IMR-90 (cell line): Measurements from ENCODE around the gene LAMA5. TPM values are rescaled to one million over a fixed set of nuclear protein-coding genes. Genes with fewer than 3 reads are reported as not detected.

ENCODE experiments used
- ATAC-seq: fragments of 200-7000 bp; cut with Tn5 transposase; 2 replicates; pipeline ENCODE4 v1.9.1; 2020; ENCODE audit warnings: low read depth, mild to moderate bottlenecking, moderate library complexity
- BruUV-seq: library from RNA; stranded (reverse); fragments of 400-500 nt; replicated peaks from 2 replicates; lab custom pipeline; 2021; lab: Mats Ljungman, UMichigan
- CTCF ChIA-PET: fragments of 300-600 bp; formaldehyde crosslinking; extraction: SDS; loops from one replicate; lab custom pipeline; 2021; ENCODE audit warnings: antibody characterized with exemption; lab: Yijun Ruan, JAX
- POLR2A ChIA-PET: fragments of 300-600 bp; sonication (Branson Sonifier 250); formaldehyde crosslinking; loops from one replicate; lab custom pipeline; 2022; ENCODE audit warnings: antibody characterized with exemption; ENCODE audit not compliant: unreplicated experiment; lab: Charles Lee
- DNase-seq: peaks from one replicate; pipeline ENCODE4 v3.0.0; 2013
- H2AFZ ChIP-seq: replicated peaks from 2 replicates; pipeline ENCODE3; 2013; ENCODE audit warnings: low read length, mild to moderate bottlenecking; ENCODE audit not compliant: poor library complexity
- H2AK5ac ChIP-seq: 2 replicates; pipeline ENCODE4 v1.6.1; 2013; ENCODE audit warnings: low read depth, low read length, inconsistent platforms
- H2AK9ac ChIP-seq: replicated peaks from 2 replicates; pipeline ENCODE3; 2013; ENCODE audit warnings: mild to moderate bottlenecking, low read depth, low read length, moderate library complexity; ENCODE audit not compliant: poor library complexity
- H2BK120ac ChIP-seq: 2 replicates; pipeline ENCODE4 v1.6.1; 2013; ENCODE audit warnings: low read depth, low read length, inconsistent platforms
- H2BK15ac ChIP-seq: 3 replicates; pipeline ENCODE4 v1.6.1; 2013; ENCODE audit warnings: low read depth, low read length, inconsistent platforms
- H2BK20ac ChIP-seq: 2 replicates; pipeline ENCODE4 v1.6.1; 2013; ENCODE audit warnings: low read depth, mild to moderate bottlenecking, inconsistent platforms, low read length, moderate library complexity
- H2BK5ac ChIP-seq: 2 replicates; pipeline ENCODE4 v1.6.1; 2013; ENCODE audit warnings: mild to moderate bottlenecking, low read depth, low read length, inconsistent platforms; ENCODE audit not compliant: poor library complexity, severe bottlenecking
- H3K14ac ChIP-seq: replicated peaks from 2 replicates; pipeline ENCODE4 v1.6.1; 2013; ENCODE audit warnings: low read depth, low read length, inconsistent platforms
- H3K18ac ChIP-seq: 2 replicates; pipeline ENCODE4 v1.6.1; 2013; ENCODE audit warnings: low read depth, low read length, control low read depth
- H3K23ac ChIP-seq: 2 replicates; pipeline ENCODE4 v1.6.1; 2013; ENCODE audit warnings: low read depth, low read length, inconsistent platforms
- H3K27ac ChIP-seq: 2 replicates; pipeline ENCODE4 v1.5.1; 2013; ENCODE audit warnings: mild to moderate bottlenecking, control low read depth, low read length; ENCODE audit not compliant: insufficient read depth
- H3K27me3 ChIP-seq: 2 replicates; pipeline ENCODE4 v1.6.1; 2013; ENCODE audit warnings: low read length; ENCODE audit not compliant: control insufficient read depth, insufficient read depth
- H3K36me3 ChIP-seq: 2 replicates; pipeline ENCODE4 v1.6.1; 2013; ENCODE audit warnings: low read length, mixed read lengths; ENCODE audit not compliant: control insufficient read depth, insufficient read depth
- H3K4ac ChIP-seq: 2 replicates; pipeline ENCODE4 v1.6.1; 2013; ENCODE audit warnings: low read depth, low read length, inconsistent platforms
- H3K4me1 ChIP-seq: 2 replicates; pipeline ENCODE4 v1.6.1; 2013; ENCODE audit warnings: low read length, mixed read lengths; ENCODE audit not compliant: control insufficient read depth, insufficient read depth
- H3K4me2 ChIP-seq: 2 replicates; pipeline ENCODE4 v1.6.1; 2013; ENCODE audit warnings: low read depth, mild to moderate bottlenecking, control low read depth, low read length, moderate library complexity
- H3K4me3 ChIP-seq: 2 replicates; pipeline ENCODE4 v1.5.1; 2013; ENCODE audit warnings: low read depth, mild to moderate bottlenecking, control low read depth, low read length, moderate library complexity; ENCODE audit not compliant: insufficient read depth
- H3K56ac ChIP-seq: 2 replicates; pipeline ENCODE4 v1.6.1; 2013; ENCODE audit warnings: low read length, inconsistent platforms; ENCODE audit not compliant: insufficient read depth; ENCODE audit errors: extremely low read depth
- H3K79me1 ChIP-seq, 2 experiments: 2 replicates each; pipeline ENCODE4 v1.6.1; 2013; ENCODE audit warnings: low read length in 2 of 2, inconsistent platforms in 1 of 2, low read depth in 1 of 2
- H3K9ac ChIP-seq: 2 replicates; pipeline ENCODE4 v1.6.1; 2013; ENCODE audit warnings: low read depth, low read length, control low read depth
- H3K9me1 ChIP-seq: 2 replicates; pipeline ENCODE4 v1.6.1; 2013; ENCODE audit warnings: low read length, inconsistent platforms; ENCODE audit not compliant: insufficient read depth
- H3K9me3 ChIP-seq: 2 replicates; pipeline ENCODE4 v1.6.1; 2013; ENCODE audit warnings: low read length; ENCODE audit not compliant: control insufficient read depth, insufficient read depth
- H4K20me1 ChIP-seq: 2 replicates; pipeline ENCODE4 v1.6.1; 2013; ENCODE audit warnings: low read length, inconsistent platforms; ENCODE audit not compliant: insufficient read depth
- H4K5ac ChIP-seq: 2 replicates; pipeline ENCODE4 v1.6.1; 2013; ENCODE audit warnings: mild to moderate bottlenecking, low read depth, low read length, control low read depth
- H4K8ac ChIP-seq, 2 experiments: 2 replicates each; pipeline ENCODE4 v1.6.1; 2013; ENCODE audit warnings: low read depth in 2 of 2, low read length in 2 of 2, control low read depth in 1 of 2, inconsistent platforms in 1 of 2
- H4K91ac ChIP-seq: 2 replicates; pipeline ENCODE4 v1.6.1; 2013; ENCODE audit warnings: low read depth, low read length, inconsistent platforms; ENCODE audit not compliant: insufficient read depth
- BHLHE40 ChIP-seq: fragments of 150-350 bp; IDR thresholded peaks from 2 replicates; pipeline ENCODE4 v1.6.1; 2016; ENCODE audit warnings: mild to moderate bottlenecking, low read depth, low read length
- CEBPB ChIP-seq: IDR thresholded peaks from 2 replicates; pipeline ENCODE4 v1.6.1; 2012; ENCODE audit warnings: low read depth, low read length, improper control_type of control experiment
- CHD1 ChIP-seq: IDR thresholded peaks from 2 replicates; pipeline ENCODE4 v1.6.1; 2012; ENCODE audit warnings: low read depth, low read length, improper control_type of control experiment
- FOS ChIP-seq: fragments of 150-350 bp; IDR thresholded peaks from 2 replicates; pipeline ENCODE4 v1.6.1; 2016; ENCODE audit warnings: low read depth, low read length
- MAFK ChIP-seq: IDR thresholded peaks from 2 replicates; pipeline ENCODE4 v1.6.1; 2012; ENCODE audit warnings: low read depth, low read length, improper control_type of control experiment
- MAZ ChIP-seq: IDR thresholded peaks from 2 replicates; pipeline ENCODE4 v1.6.1; 2012; ENCODE audit warnings: low read depth, mild to moderate bottlenecking, low read length, improper control_type of control experiment, moderate library complexity, borderline replicate concordance
- MXI1 ChIP-seq: IDR thresholded peaks from 2 replicates; pipeline ENCODE4 v1.6.1; 2012; ENCODE audit warnings: low read depth, mild to moderate bottlenecking, low read length, moderate library complexity, borderline replicate concordance
- NFE2L2 ChIP-seq: fragments of 150-350 bp; IDR thresholded peaks from 2 replicates; pipeline ENCODE4 v1.6.1; 2016; ENCODE audit warnings: low read depth, mild to moderate bottlenecking, low read length
- POLR2A ChIP-seq: IDR thresholded peaks from 2 replicates; pipeline ENCODE4 v1.6.1; 2012; ENCODE audit warnings: mild to moderate bottlenecking, low read depth, low read length
- RAD21 ChIP-seq: IDR thresholded peaks from 2 replicates; pipeline ENCODE4 v1.6.1; 2012; ENCODE audit warnings: low read length, improper control_type of control experiment
- RCOR1 ChIP-seq: IDR thresholded peaks from 2 replicates; pipeline ENCODE4 v1.6.1; 2012; ENCODE audit warnings: mild to moderate bottlenecking, low read length, improper control_type of control experiment; ENCODE audit not compliant: insufficient replicate concordance
- RFX5 ChIP-seq: IDR thresholded peaks from 2 replicates; pipeline ENCODE4 v1.8.0; 2012; ENCODE audit warnings: low read depth, mild to moderate bottlenecking, low read length, moderate library complexity
- SMC3 ChIP-seq: fragments of 150-350 bp; IDR thresholded peaks from 2 replicates; pipeline ENCODE4 v1.6.1; 2016; ENCODE audit warnings: low read depth, mild to moderate bottlenecking, antibody characterized with exemption, low read length, moderate library complexity
- WGBS, 2 experiments: methylation state at CpG; one replicate each; pipeline versions ENCODE4 v1.1.5 to v1.1.7; 2013; ENCODE audit warnings: missing lambda C conversion rate in 2 of 2; ENCODE audit not compliant: insufficient read length in 1 of 2; ENCODE audit errors: extremely low coverage in 2 of 2; 5-methylcytosine and 5-hydroxymethylcytosine counted together
- dilution Hi-C: fragments of 300-500 bp; cut with HindIII; formaldehyde crosslinking; loops from one replicate; pipeline ENCODE4 v1.14.3; 2018; ENCODE audit warnings: low sequenced_read_pairs; ENCODE audit not compliant: unreplicated experiment
- in situ Hi-C: fragments of 300-500 bp; cut with MboI; formaldehyde crosslinking; loops from 3 replicates; pipeline ENCODE4 v1.14.3; 2019; ENCODE audit warnings: low sequenced_read_pairs, inconsistent platforms, mixed read lengths
- intact Hi-C: fragments of 100-400 bp; cut with micrococcal nuclease; formaldehyde crosslinking; loops from 2 replicates; pipeline ENCODE4 v1.10.0; 2022
- polyA plus RNA-seq, 3 experiments: library from polyadenylated mRNA; depleted of rRNA; stranded (reverse); fragments of >200 nt; gene quantifications; 2 replicates each; pipeline ENCODE4 v1.2.3, GENCODE V29; 2012; ENCODE audit warnings: low replicate concordance in 1 of 3
- total RNA-seq: library from RNA; depleted of rRNA; stranded (reverse); fragments of >200 nt; gene quantifications from 2 replicates; pipeline ENCODE4 v1.2.3, GENCODE V29; 2012
- TF ChIP-seq, protein P1 (sequence below): fragments of 150-350 bp; IDR thresholded peaks from 2 replicates; pipeline ENCODE4 v1.6.1; 2017; ENCODE audit warnings: mild to moderate bottlenecking, antibody characterized with exemption, low read length, low read depth
- TF ChIP-seq, protein P2 (sequence below): fragments of 150-350 bp; IDR thresholded peaks from 2 replicates; pipeline ENCODE4 v1.6.1; 2016; ENCODE audit warnings: low read depth, mild to moderate bottlenecking, low read length, moderate library complexity, borderline replicate concordance
- TF ChIP-seq, protein P3 (sequence below): conservative IDR thresholded peaks from 2 replicates; pipeline ENCODE4 v1.5.1; 2012; ENCODE audit warnings: mild to moderate bottlenecking, low read depth, low read length, improper control_type of control experiment

Gene LAMA5
- total and polyA plus RNA-seq, 2 of the 4 experiments (the other 2 are of a cell fraction): 0.90 to 7.3 TPM

DNA sequence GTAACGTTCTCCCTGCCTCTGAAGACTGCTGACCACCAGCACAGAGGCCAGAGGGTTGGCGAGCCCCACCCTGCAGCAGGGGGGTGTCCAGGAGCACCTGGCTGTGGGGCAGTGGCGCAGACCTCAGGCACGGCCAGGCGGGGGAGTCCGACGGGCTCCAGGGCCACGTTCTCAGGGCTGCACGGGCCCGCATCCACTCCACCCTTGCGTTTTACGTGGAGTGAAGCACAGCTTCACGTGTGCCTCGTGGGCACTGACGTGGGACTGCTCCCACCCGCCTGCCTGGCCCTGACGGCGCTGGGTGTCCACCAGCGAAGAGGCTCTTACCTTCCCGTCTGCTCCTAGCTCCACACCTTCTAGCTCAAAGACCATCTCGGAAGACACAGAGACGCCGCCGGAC is 26.7 kb upstream of the LAMA5 start:
- H3K27ac ChIP-seq: no peak overlapping the region
- no peak overlapping the region for H4K8ac ChIP-seq
- no peaks in the 10 kb centered on the region for H3K27me3 ChIP-seq
- H2BK5ac ChIP-seq: no peak overlapping the region
- H3K14ac ChIP-seq: no peak overlapping the region
- H3K36me3 ChIP-seq: peaks cover 43% of the 10 kb centered on the region
- intact Hi-C loops: no loop called here
- ATAC-seq (no peak), DNase-seq (no peak)
- POLR2A ChIA-PET: no interaction called here
- H3K23ac ChIP-seq: no peak overlapping the region
- in situ Hi-C loops: loop anchor here (25.0 kb wide), 1 partner anchor 382 kb away; no protein-coding TSS in a partner anchor
- CTCF ChIA-PET: no interaction called here
- no peak overlapping the region for H2BK15ac ChIP-seq
- no peak overlapping the region for H3K9ac ChIP-seq
- H4K20me1 ChIP-seq: peaks cover 32% of the 10 kb centered on the region
- H3K4ac ChIP-seq: no peak overlapping the region
- 88% methylated on average over 5 of the region's 24 CpGs; no CpG with 5 or more reads in 1 of the 2 experiments for WGBS, 2 experiments
- H3K56ac ChIP-seq: no peak overlapping the region
- no peak overlapping the region for H2AFZ ChIP-seq
- H3K4me3 ChIP-seq: no peak overlapping the region
- no peak overlapping the region for H2AK9ac ChIP-seq
- no peaks in the 10 kb centered on the region for H3K9me3 ChIP-seq
- no TSS peak for BruUV-seq
- H4K91ac ChIP-seq: no peak overlapping the region
- peaks cover 14 to 31% of the 10 kb centered on the region in 2 experiments for H3K79me1 ChIP-seq
- H3K18ac ChIP-seq: no peak overlapping the region
- H3K4me2 ChIP-seq: no peak overlapping the region
- no peak overlapping the region for H2BK120ac ChIP-seq
- no peak overlapping the region for H4K5ac ChIP-seq
- H3K9me1 ChIP-seq: 0 out of 2 replicates have a peak, but pooled peaks cover 8% of the 10 kb centered on the region
- dilution Hi-C loops: loop anchor here (25.0 kb wide), 1 partner anchor 107 kb away; no protein-coding TSS in a partner anchor
- H3K4me1 ChIP-seq: no peaks in the 10 kb centered on the region
- no peak overlapping the region for H2BK20ac ChIP-seq
- no peak overlapping the region for H2AK5ac ChIP-seq
- TF ChIP-seq CHD1: no peak
- TF ChIP-seq SMC3: no peak
- TF ChIP-seq FOS: no peak
- no peak for TF ChIP-seq NFE2L2
- no peak for TF ChIP-seq MAZ
- no peak for TF ChIP-seq RFX5
- TF ChIP-seq RCOR1: no peak
- TF ChIP-seq RAD21: no peak
- TF ChIP-seq, protein P1, sequence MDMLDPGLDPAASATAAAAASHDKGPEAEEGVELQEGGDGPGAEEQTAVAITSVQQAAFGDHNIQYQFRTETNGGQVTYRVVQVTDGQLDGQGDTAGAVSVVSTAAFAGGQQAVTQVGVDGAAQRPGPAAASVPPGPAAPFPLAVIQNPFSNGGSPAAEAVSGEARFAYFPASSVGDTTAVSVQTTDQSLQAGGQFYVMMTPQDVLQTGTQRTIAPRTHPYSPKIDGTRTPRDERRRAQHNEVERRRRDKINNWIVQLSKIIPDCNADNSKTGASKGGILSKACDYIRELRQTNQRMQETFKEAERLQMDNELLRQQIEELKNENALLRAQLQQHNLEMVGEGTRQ: no peak
- TF ChIP-seq MXI1: no peak
- TF ChIP-seq CEBPB: no peak
- no peak for TF ChIP-seq MAFK
- TF ChIP-seq, protein P2, sequence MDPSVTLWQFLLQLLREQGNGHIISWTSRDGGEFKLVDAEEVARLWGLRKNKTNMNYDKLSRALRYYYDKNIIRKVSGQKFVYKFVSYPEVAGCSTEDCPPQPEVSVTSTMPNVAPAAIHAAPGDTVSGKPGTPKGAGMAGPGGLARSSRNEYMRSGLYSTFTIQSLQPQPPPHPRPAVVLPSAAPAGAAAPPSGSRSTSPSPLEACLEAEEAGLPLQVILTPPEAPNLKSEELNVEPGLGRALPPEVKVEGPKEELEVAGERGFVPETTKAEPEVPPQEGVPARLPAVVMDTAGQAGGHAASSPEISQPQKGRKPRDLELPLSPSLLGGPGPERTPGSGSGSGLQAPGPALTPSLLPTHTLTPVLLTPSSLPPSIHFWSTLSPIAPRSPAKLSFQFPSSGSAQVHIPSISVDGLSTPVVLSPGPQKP: no peak
- TF ChIP-seq BHLHE40: no peak
- TF ChIP-seq POLR2A: no peak
- TF ChIP-seq, protein P3, sequence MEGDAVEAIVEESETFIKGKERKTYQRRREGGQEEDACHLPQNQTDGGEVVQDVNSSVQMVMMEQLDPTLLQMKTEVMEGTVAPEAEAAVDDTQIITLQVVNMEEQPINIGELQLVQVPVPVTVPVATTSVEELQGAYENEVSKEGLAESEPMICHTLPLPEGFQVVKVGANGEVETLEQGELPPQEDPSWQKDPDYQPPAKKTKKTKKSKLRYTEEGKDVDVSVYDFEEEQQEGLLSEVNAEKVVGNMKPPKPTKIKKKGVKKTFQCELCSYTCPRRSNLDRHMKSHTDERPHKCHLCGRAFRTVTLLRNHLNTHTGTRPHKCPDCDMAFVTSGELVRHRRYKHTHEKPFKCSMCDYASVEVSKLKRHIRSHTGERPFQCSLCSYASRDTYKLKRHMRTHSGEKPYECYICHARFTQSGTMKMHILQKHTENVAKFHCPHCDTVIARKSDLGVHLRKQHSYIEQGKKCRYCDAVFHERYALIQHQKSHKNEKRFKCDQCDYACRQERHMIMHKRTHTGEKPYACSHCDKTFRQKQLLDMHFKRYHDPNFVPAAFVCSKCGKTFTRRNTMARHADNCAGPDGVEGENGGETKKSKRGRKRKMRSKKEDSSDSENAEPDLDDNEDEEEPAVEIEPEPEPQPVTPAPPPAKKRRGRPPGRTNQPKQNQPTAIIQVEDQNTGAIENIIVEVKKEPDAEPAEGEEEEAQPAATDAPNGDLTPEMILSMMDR: no peak
